OCI-LY7 (cell line): ENCODE data around the gene NAGS.

Experiments used
- CTCF ChIP-seq: fragments of 200-600 bp; sonication (generic); conservative IDR thresholded peaks from 2 replicates; pipeline ENCODE4 v1.5.1; 2014; ENCODE audit warnings: mild to moderate bottlenecking, antibody characterized with exemption, low read length, moderate library complexity, mixed read lengths
- EZH2phosphoT487 ChIP-seq: fragments of 200-600 bp; sonication (generic); IDR thresholded peaks from 2 replicates; pipeline ENCODE4 v1.6.1; 2018; ENCODE audit warnings: low read depth, borderline replicate concordance, mild to moderate bottlenecking, mixed run types, antibody characterized with exemption, low read length, moderate library complexity, mixed read lengths

DNA sequence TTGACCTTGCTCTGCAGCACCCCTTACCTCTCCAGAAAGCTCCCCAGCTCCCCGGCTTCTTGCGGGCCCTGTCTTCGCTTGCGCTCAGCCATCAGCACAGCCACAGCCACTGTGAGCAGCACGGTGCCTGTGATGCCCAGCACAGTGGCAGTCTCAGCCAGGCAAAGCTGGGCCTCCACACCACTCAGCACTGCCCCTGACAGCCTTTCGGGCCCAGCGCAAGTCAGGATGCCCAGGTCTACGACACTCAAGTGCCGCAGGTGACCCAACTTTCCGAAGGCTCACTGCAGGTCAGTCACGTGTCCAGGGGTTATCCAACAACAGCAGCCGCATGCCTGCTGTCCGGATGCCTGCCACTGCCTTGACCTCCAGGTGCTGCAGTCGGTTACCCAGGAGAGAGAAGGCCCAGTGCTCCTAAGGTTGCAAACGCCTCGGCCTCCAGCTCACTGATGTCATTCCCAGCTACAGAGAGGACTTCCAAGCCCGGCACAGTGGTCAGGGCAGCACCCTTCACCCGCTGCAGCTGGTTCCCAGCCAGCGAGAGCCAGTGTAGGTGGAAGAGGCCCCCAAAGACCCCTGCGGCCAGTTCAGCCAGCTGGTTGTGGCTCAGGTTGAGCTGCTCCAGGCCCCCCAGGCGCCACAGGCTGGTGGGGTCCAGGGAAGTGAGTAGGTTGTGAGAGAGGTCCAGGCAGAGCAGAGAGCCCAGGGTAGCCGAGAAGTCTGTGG lies 19.3 kb downstream of the NAGS start:
- TF ChIP-seq EZH2phosphoT487 (no peak), CTCF (no peak)
